CD14-positive monocyte (primary cell): ENCODE data around the gene PPM1H. TPM values are rescaled to one million over a fixed set of nuclear protein-coding genes. Genes with fewer than 3 reads are reported as not detected.
A peak's percentile ranks its signal among the peaks of the same experiment; 100 is the strongest.

Source experiments
- DNase-seq, 3 donors: peaks; one replicate each; pipeline ENCODE4 v3.0.0-alpha.2; 2011 to 2022
- H2AFZ ChIP-seq: 2 replicates; pipeline ENCODE4 v1.6.0; 2012; ENCODE audit warnings: mild to moderate bottlenecking, low read depth, low read length, inconsistent platforms; ENCODE audit not compliant: insufficient read depth, poor library complexity, severe bottlenecking
- H3K27ac ChIP-seq, 2 donors: 1 replicate in 1 of 2; 2 replicates in 1 of 2; pipeline ENCODE4 v1.5.1; 2012 to 2013; ENCODE audit warnings: low read length in 2 of 2, control low read depth in 1 of 2, inconsistent platforms in 1 of 2, low read depth in 1 of 2, mild to moderate bottlenecking in 1 of 2
- H3K27me3 ChIP-seq, 2 donors: one replicate each; pipeline versions ENCODE4 v1.6.0 to v1.6.1; 2011 to 2013; ENCODE audit warnings: low read length in 2 of 2; ENCODE audit not compliant: control insufficient read depth in 2 of 2, insufficient read depth in 2 of 2
- H3K36me3 ChIP-seq, 2 donors: replicated peaks in 1 of 2; 1 replicate in 1 of 2; 2 replicates in 1 of 2; pipeline versions ENCODE4 v1.5.1 to v1.6.1; 2012 to 2013; ENCODE audit warnings: low read length in 2 of 2, control low read depth in 1 of 2, inconsistent platforms in 1 of 2, mild to moderate bottlenecking in 1 of 2; ENCODE audit not compliant: insufficient read depth in 2 of 2, control insufficient read depth in 1 of 2
- H3K4me1 ChIP-seq, 2 donors: 1 replicate in 1 of 2; 2 replicates in 1 of 2; pipeline versions ENCODE4 v1.5.1 to v1.6.1; 2012 to 2013; ENCODE audit warnings: low read length in 2 of 2, control low read depth in 1 of 2, inconsistent platforms in 1 of 2, mild to moderate bottlenecking in 1 of 2, moderate library complexity in 1 of 2; ENCODE audit not compliant: insufficient read depth in 2 of 2, control insufficient read depth in 1 of 2
- H3K4me2 ChIP-seq: replicated peaks from 2 replicates; pipeline ENCODE3; 2012; ENCODE audit warnings: low read length, moderate library complexity, mild to moderate bottlenecking; ENCODE audit not compliant: poor library complexity, severe bottlenecking; ENCODE audit errors: extremely low read depth
- H3K4me3 ChIP-seq, 3 experiments: fragments of 200-600 bp in 1 of 3; sonication (generic) in 1 of 3; replicated peaks in 1 of 3; 1 replicate in 2 of 3; 2 replicates in 1 of 3; pipeline ENCODE4 v1.5.1; 2011 to 2013; ENCODE audit warnings: low read length in 3 of 3, mild to moderate bottlenecking in 3 of 3, control low read depth in 2 of 3, low read depth in 2 of 3, inconsistent platforms in 1 of 3, moderate library complexity in 1 of 3
- H3K79me2 ChIP-seq: 2 replicates; pipeline ENCODE4 v1.6.0; 2012; ENCODE audit warnings: mild to moderate bottlenecking, control low read depth, inconsistent platforms, low read length, moderate library complexity; ENCODE audit not compliant: insufficient read depth
- H3K9ac ChIP-seq: 2 replicates; pipeline ENCODE4 v1.6.0; 2017; ENCODE audit warnings: low read length, mild to moderate bottlenecking; ENCODE audit not compliant: insufficient read depth, poor library complexity, severe bottlenecking
- H3K9me3 ChIP-seq, 2 donors: replicated peaks in 1 of 2; 1 replicate in 1 of 2; 2 replicates in 1 of 2; pipeline versions ENCODE4 v1.5.1 to v1.6.1; 2012 to 2013; ENCODE audit warnings: low read length in 2 of 2, control low read depth in 1 of 2; ENCODE audit not compliant: control insufficient read depth in 1 of 2, insufficient read depth in 1 of 2
- H4K20me1 ChIP-seq: 2 replicates; pipeline ENCODE4 v1.6.0; 2012; ENCODE audit warnings: mild to moderate bottlenecking, low read length, control low read depth, moderate library complexity; ENCODE audit not compliant: insufficient read depth
- H3K27ac Mint-ChIP-seq, 7 donors: one replicate each; pipeline ENCODE4 v1.8.0; 2020; ENCODE audit warnings: mild to moderate bottlenecking in 7 of 7, mixed read lengths in 7 of 7, moderate library complexity in 6 of 7, inconsistent platforms in 2 of 7
- H3K27me3 Mint-ChIP-seq, 3 donors: one replicate each; pipeline ENCODE4 v1.8.0; 2021 to 2022; ENCODE audit warnings: low read depth in 3 of 3, mild to moderate bottlenecking in 3 of 3, mixed read lengths in 3 of 3, moderate library complexity in 3 of 3, inconsistent platforms in 1 of 3
- H3K36me3 Mint-ChIP-seq, 2 donors: one replicate each; pipeline ENCODE4 v1.8.0; 2020; ENCODE audit warnings: mixed read lengths in 2 of 2, inconsistent platforms in 1 of 2, mild to moderate bottlenecking in 1 of 2
- H3K4me1 Mint-ChIP-seq: one replicate; pipeline ENCODE4 v1.8.0; 2020; ENCODE audit warnings: mild to moderate bottlenecking, mixed read lengths
- H3K4me3 Mint-ChIP-seq, 2 donors: one replicate each; pipeline ENCODE4 v1.8.0; 2020; ENCODE audit warnings: mild to moderate bottlenecking in 2 of 2, mixed read lengths in 2 of 2, moderate library complexity in 1 of 2
- H3K9me3 Mint-ChIP-seq, 7 donors: one replicate each; pipeline ENCODE4 v1.8.0; 2020 to 2022; ENCODE audit warnings: mixed read lengths in 7 of 7, mild to moderate bottlenecking in 6 of 7, moderate library complexity in 6 of 7, inconsistent platforms in 2 of 7
- WGBS: methylation state at CpG from one replicate; pipeline ENCODE4 v1.1.5; 2013; ENCODE audit warnings: missing lambda C conversion rate; ENCODE audit not compliant: insufficient coverage; 5-methylcytosine and 5-hydroxymethylcytosine counted together
- intact Hi-C, 2 donors: fragments of 100-400 bp; cut with micrococcal nuclease; formaldehyde crosslinking; loops; one replicate each; pipeline versions ENCODE4 v1.15.0 to v1.15.1; 2023
- polyA plus RNA-seq, 3 donors: library from polyadenylated mRNA; depleted of rRNA in 1 of 3; unstranded in 2 of 3; stranded (reverse) in 1 of 3; fragments of 300-500 nt in 2 of 3; fragments of >200 nt in 1 of 3; fragmentation: Illumina TruSeq in 2 of 3; gene quantifications; 1 replicate in 2 of 3; 2 replicates in 1 of 3; pipeline ENCODE4 v1.2.3, GENCODE V29; 2012 to 2021
- TF ChIP-seq, protein P1 (sequence below): fragments of 200-600 bp; IDR thresholded peaks from one replicate; pipeline ENCODE4 v1.8.0; 2022; ENCODE audit warnings: antibody characterized with exemption, mild to moderate bottlenecking

The PPM1H gene
- polyA plus RNA-seq, 3 donors, result 1.5 to 2.8 (median 1.9) TPM

DNA sequence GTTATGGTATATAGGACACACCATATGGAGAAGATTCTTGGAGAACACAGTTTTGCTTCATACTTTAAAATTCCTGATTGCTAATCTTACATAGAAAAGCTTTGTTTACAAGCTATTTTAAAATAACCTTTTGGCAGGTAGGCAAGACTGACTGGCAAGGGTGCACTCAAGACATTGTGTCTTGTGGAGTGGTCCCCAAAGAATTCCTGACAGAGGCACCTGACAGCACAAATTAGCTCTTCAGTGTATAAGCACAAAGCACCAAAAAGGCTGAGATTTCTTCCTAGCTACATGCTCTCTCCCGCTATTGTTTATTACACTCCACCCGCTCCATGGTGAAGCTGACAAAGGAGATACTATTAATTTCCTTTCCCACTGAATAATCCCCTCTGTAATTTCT lies 329.0 kb downstream of the PPM1H start:
- Histone ChIP-seq H3K4me3 (no peak overlapping the region), H3K27me3 (no peaks in the 10 kb centered on the region), H3K9ac (no peak overlapping the region), H3K4me1 (peaks cover 16 to 30% of the 10 kb centered on the region in 2 donors), H3K9me3 (no peaks in the 10 kb centered on the region), H3K27ac (no peak overlapping the region), H3K4me2 (no peak overlapping the region), H2AFZ (no peak overlapping the region), H3K36me3 (no peaks in the 10 kb centered on the region), H4K20me1 (no peaks in the 10 kb centered on the region), H3K79me2 (peaks cover 59% of the 10 kb centered on the region)
- no peak overlapping the region for H3K27ac Mint-ChIP-seq
- peaks cover 0 to 2% of the 10 kb centered on the region in 2 donors for H3K36me3 Mint-ChIP-seq
- intact Hi-C loops, result no loop called here
- TF ChIP-seq, protein P1, sequence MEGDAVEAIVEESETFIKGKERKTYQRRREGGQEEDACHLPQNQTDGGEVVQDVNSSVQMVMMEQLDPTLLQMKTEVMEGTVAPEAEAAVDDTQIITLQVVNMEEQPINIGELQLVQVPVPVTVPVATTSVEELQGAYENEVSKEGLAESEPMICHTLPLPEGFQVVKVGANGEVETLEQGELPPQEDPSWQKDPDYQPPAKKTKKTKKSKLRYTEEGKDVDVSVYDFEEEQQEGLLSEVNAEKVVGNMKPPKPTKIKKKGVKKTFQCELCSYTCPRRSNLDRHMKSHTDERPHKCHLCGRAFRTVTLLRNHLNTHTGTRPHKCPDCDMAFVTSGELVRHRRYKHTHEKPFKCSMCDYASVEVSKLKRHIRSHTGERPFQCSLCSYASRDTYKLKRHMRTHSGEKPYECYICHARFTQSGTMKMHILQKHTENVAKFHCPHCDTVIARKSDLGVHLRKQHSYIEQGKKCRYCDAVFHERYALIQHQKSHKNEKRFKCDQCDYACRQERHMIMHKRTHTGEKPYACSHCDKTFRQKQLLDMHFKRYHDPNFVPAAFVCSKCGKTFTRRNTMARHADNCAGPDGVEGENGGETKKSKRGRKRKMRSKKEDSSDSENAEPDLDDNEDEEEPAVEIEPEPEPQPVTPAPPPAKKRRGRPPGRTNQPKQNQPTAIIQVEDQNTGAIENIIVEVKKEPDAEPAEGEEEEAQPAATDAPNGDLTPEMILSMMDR, result no peak
- no peak for DNase-seq
- WGBS, result 80% methylated on average over 2 of the region's 2 CpGs
- no peak overlapping the region for H3K4me3 Mint-ChIP-seq
- H3K4me1 Mint-ChIP-seq, result peaks cover 39% of the 10 kb centered on the region
- no peaks in the 10 kb centered on the region for H3K9me3 Mint-ChIP-seq
- H3K27me3 Mint-ChIP-seq, result peaks cover 0 to 2% (median 0%) of the 10 kb centered on the region in 3 donors

DNA sequence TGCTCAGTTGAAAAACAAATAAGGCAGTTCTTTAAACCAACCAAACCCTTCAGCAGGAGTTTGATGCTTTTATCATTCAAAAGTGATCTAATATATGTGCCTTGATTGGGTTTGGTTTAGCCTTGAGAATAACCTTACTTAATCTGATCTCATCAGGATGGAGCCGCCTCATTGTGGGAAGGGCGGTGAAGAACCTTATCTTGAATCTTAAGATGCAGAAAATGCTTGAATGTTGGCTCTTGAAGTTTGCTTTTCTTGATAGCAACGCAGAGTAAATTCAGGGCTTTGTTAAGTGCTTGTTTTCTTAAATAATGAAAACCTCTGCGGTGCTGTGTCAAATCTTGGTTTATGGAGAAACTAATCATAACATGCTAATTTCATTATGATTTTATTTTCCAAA lies 330.1 kb downstream of the PPM1H start:
- H3K9me3 ChIP-seq, result no peaks in the 10 kb centered on the region
- peaks cover 37% of the 10 kb centered on the region for H3K4me1 Mint-ChIP-seq
- peaks cover 58% of the 10 kb centered on the region for H3K79me2 ChIP-seq
- H3K36me3 Mint-ChIP-seq, result peaks cover 0 to 2% of the 10 kb centered on the region in 2 donors
- no peaks in the 10 kb centered on the region for H4K20me1 ChIP-seq
- peaks cover 0 to 2% (median 0%) of the 10 kb centered on the region in 3 donors for H3K27me3 Mint-ChIP-seq
- H3K4me3 Mint-ChIP-seq, result peak overlapping the region; percentile 89
- peaks cover 16 to 30% of the 10 kb centered on the region in 2 donors for H3K4me1 ChIP-seq
- peak overlapping the region in 3 of 7 donors; percentile 15 to 99 (median 30) for H3K27ac Mint-ChIP-seq
- peak overlapping the region in 1 of 3 experiments; percentile 86 for H3K4me3 ChIP-seq
- no peaks in the 10 kb centered on the region for H3K9me3 Mint-ChIP-seq
- no peaks in the 10 kb centered on the region for H3K36me3 ChIP-seq
- DNase-seq, result no peak
- peak overlapping the region in 1 of 2 donors; percentile 99 for H3K27ac ChIP-seq
- peak overlapping the region; percentile 81 for H3K4me2 ChIP-seq
- no CpG with 5 or more reads among the region's 4 CpGs for WGBS
- no peak overlapping the region for H3K9ac ChIP-seq
- intact Hi-C loops, result loop anchor here in 1 of 2 donors (5.0 kb wide), 3 partner anchors 127 to 393 kb away; no protein-coding TSS in a partner anchor
- no peaks in the 10 kb centered on the region for H3K27me3 ChIP-seq
- no peak overlapping the region for H2AFZ ChIP-seq
- TF ChIP-seq, protein P1, result no peak
